Stimulated activated CD8-positive, alpha-beta memory T cell treated with anti-CD3 and anti-CD28 coated beads, Interleukin-4, amount 100 ng/mL, for 48 hours (primary cell): ENCODE data around the gene RARS1.

Source experiments
- DNase-seq: peaks from one replicate; pipeline ENCODE4 v3.0.0-alpha.2; 2020

Gene RARS1

GRCh38 chr5:168562279-168562678 is 76.0 kb downstream of the RARS1 start:
- no peak for DNase-seq

GRCh38 chr5:168563959-168564358 is 77.7 kb downstream of the RARS1 start:
- DNase-seq = no peak

GRCh38 chr5:168568738-168569137 is 82.5 kb downstream of the RARS1 start:
- DNase-seq = no peak
